RWPE1 (cell line): ENCODE data around the gene TOP3A.

Experiments used
- CTCF ChIA-PET: fragments of 350-600 bp; sonication (Branson Sonifier 250); formaldehyde crosslinking; extraction: SDS; loops from one replicate; lab custom pipeline; 2021; lab: Yijun Ruan, JAX
- POLR2A ChIA-PET: fragments of 400-600 bp; formaldehyde crosslinking; extraction: SDS; loops from one replicate; lab custom pipeline; 2020; ENCODE audit warnings: antibody characterized with exemption; ENCODE audit not compliant: low non-redundant PET; lab: Yijun Ruan, JAX
- DNase-seq: peaks from one replicate; pipeline ENCODE4 v3.0.0; 2012; ENCODE audit warnings: low spot score
- H3K27ac ChIP-seq: fragments of 450-650 bp; 2 replicates; pipeline ENCODE4 v1.5.1; 2017
- CTCF ChIP-seq: fragments of 450-650 bp; conservative IDR thresholded peaks from 2 replicates; pipeline ENCODE4 v1.5.1; 2017; ENCODE audit warnings: low read depth, mild to moderate bottlenecking

TOP3A gene

GRCh38 chr17:18256776-18257175 is 58.0 kb downstream of the TOP3A start:
- DNase-seq, result no peak
- ChIA-PET POLR2A (no interaction called here), CTCF (no interaction called here)
- TF ChIP-seq CTCF, result no peak
- peak overlapping the region; percentile 98 for H3K27ac ChIP-seq

GRCh38 chr17:18256351-18256750 is 58.4 kb downstream of the TOP3A start:
- H3K27ac ChIP-seq, result peak overlapping the region; percentile 98
- DNase-seq, result no peak
- ChIA-PET CTCF (interaction anchor here (0.8 kb wide), 1 partner anchor 36 kb away, joined by 3 read pairs; no protein-coding TSS in a partner anchor), POLR2A (no interaction called here)
- no peak for TF ChIP-seq CTCF

GRCh38 chr17:18254888-18255649 is 59.7 kb downstream of the TOP3A start:
- ChIA-PET CTCF (interaction anchor here (0.6 to 0.8 kb wide), 4 partner anchors 9 to 377 kb away, joined by 3 read pairs; no protein-coding TSS in a partner anchor), POLR2A (no interaction called here)
- no peak for DNase-seq

GRCh38 chr17:18253947-18254821 is 60.6 kb downstream of the TOP3A start:
- DNase-seq, result no peak
- POLR2A ChIA-PET, result no interaction called here
- H3K27ac ChIP-seq, result peak overlapping the region; percentile 93
- TF ChIP-seq CTCF, result no peak
- CTCF ChIA-PET, result interaction anchor here (0.5 to 0.6 kb wide), 2 partner anchors 56 to 199 kb away, joined by 3 read pairs; no protein-coding TSS in a partner anchor

More at GRCh38 chr17:18254888-18255649, 59.7 kb downstream of the TOP3A start:
- TF ChIP-seq CTCF, result no peak
- no peak overlapping the region for H3K27ac ChIP-seq

- ChIA-PET POLR2A (no interaction called here), CTCF (no interaction called here)
- H3K27ac ChIP-seq, result peak overlapping the region; percentile 93
- DNase-seq, result no peak
- TF ChIP-seq CTCF, result no peak
Measured at GRCh38 chr17:18253187-18253884, 61.5 kb downstream of the TOP3A start.

GRCh38 chr17:18252160-18252559 is 62.6 kb downstream of the TOP3A start:
- H3K27ac ChIP-seq, result peak overlapping the region; percentile 93
- no peak for DNase-seq
- POLR2A ChIA-PET, result no interaction called here
- TF ChIP-seq CTCF, result no peak
- CTCF ChIA-PET, result no interaction called here
